Activated CD8-positive, alpha-beta memory T cell treated with anti-CD3 and anti-CD28 coated beads, Interleukin-2, amount 50 U/mL, for 1 hour (primary cell): ENCODE measurements around the gene CFAP97D2.

Experiments
- DNase-seq: peaks from one replicate; pipeline ENCODE4 v3.0.0-alpha.2; 2020; ENCODE audit errors: extremely low read depth

The CFAP97D2 gene

GRCh38 chr13:114199954-114200353, 20.9 kb downstream of the CFAP97D2 start:
- no peak for DNase-seq

GRCh38 chr13:114200399-114200911, 21.4 kb downstream of the CFAP97D2 start:
- no peak for DNase-seq

GRCh38 chr13:114202581-114202980, 23.5 kb downstream of the CFAP97D2 start:
- no peak for DNase-seq

GRCh38 chr13:114203536-114203935, 24.5 kb downstream of the CFAP97D2 start:
- no peak for DNase-seq

GRCh38 chr13:114204894-114205293, 25.8 kb downstream of the CFAP97D2 start:
- no peak for DNase-seq

- no peak for DNase-seq
Measured at GRCh38 chr13:114208134-114208533, 29.1 kb downstream of the CFAP97D2 start.

- no peak for DNase-seq
Measured at GRCh38 chr13:114211446-114212157, 32.5 kb downstream of the CFAP97D2 start.

- DNase-seq: no peak
Measured at GRCh38 chr13:114212158-114212495, 33.1 kb downstream of the CFAP97D2 start.

GRCh38 chr13:114213980-114214379, 34.9 kb downstream of the CFAP97D2 start:
- no peak for DNase-seq

GRCh38 chr13:114219392-114219791, 40.3 kb downstream of the CFAP97D2 start:
- no peak for DNase-seq

- no peak for DNase-seq
Measured at GRCh38 chr13:114222461-114222968, 43.5 kb downstream of the CFAP97D2 start.

GRCh38 chr13:114224201-114224600, 45.1 kb downstream of the CFAP97D2 start:
- no peak for DNase-seq

GRCh38 chr13:114225610-114226009, 46.6 kb downstream of the CFAP97D2 start:
- no peak for DNase-seq

- no peak for DNase-seq
Measured at GRCh38 chr13:114226088-114226487, 47.0 kb downstream of the CFAP97D2 start.

- peak; percentile 45 for DNase-seq
Measured at GRCh38 chr13:114226699-114227323, 47.8 kb downstream of the CFAP97D2 start.

- DNase-seq: no peak
Measured at GRCh38 chr13:114227528-114227927, 48.5 kb downstream of the CFAP97D2 start.

- no peak for DNase-seq
Measured at GRCh38 chr13:114228176-114228575, 49.1 kb downstream of the CFAP97D2 start.

- no peak for DNase-seq
Measured at GRCh38 chr13:114229506-114229905, 50.4 kb downstream of the CFAP97D2 start.

- DNase-seq: no peak
Measured at GRCh38 chr13:114230117-114230516, 51.1 kb downstream of the CFAP97D2 start.

GRCh38 chr13:114230575-114230974, 51.5 kb downstream of the CFAP97D2 start:
- no peak for DNase-seq

- DNase-seq: no peak
Measured at GRCh38 chr13:114231886-114232285, 52.8 kb downstream of the CFAP97D2 start.

- DNase-seq: no peak
Measured at GRCh38 chr13:114234266-114234644, 55.2 kb downstream of the CFAP97D2 start.
